Smooth muscle cell (in vitro differentiated cells): ENCODE data around the gene OR5B21. TPM values are rescaled to one million over a fixed set of nuclear protein-coding genes. Genes with fewer than 3 reads are reported as not detected.

Experiments used
- DNase-seq: peaks from one replicate; lab custom pipeline; 2025; ENCODE audit not compliant: unreplicated experiment; lab: John Stamatoyannopoulos, UW
- H2AFZ ChIP-seq: fragments of 200-600 bp; sonication (generic); 2 replicates; pipeline ENCODE4 v1.6.0; 2016; ENCODE audit warnings: antibody characterized with exemption, low read depth, mild to moderate bottlenecking
- H3F3A ChIP-seq: fragments of 200-600 bp; sonication (generic); 2 replicates; pipeline ENCODE4 v1.6.0; 2017; ENCODE audit warnings: antibody characterized with exemption, low read depth
- H3K27ac ChIP-seq: fragments of 200-600 bp; sonication (generic); 2 replicates; pipeline ENCODE4 v1.5.1; 2016; ENCODE audit warnings: low read depth, mild to moderate bottlenecking
- H3K27me3 ChIP-seq: fragments of 200-600 bp; sonication (generic); 2 replicates; pipeline ENCODE4 v1.6.1; 2016; ENCODE audit warnings: low read depth, mild to moderate bottlenecking
- H3K36me3 ChIP-seq: fragments of 200-600 bp; sonication (generic); 2 replicates; pipeline ENCODE4 v1.5.1; 2016; ENCODE audit warnings: low read depth
- H3K4me1 ChIP-seq: fragments of 200-600 bp; sonication (generic); 2 replicates; pipeline ENCODE4 v1.5.1; 2016; ENCODE audit warnings: low read depth
- H3K4me2 ChIP-seq: fragments of 200-600 bp; sonication (generic); 2 replicates; pipeline ENCODE4 v1.6.0; 2016; ENCODE audit warnings: mild to moderate bottlenecking
- H3K4me3 ChIP-seq: fragments of 200-600 bp; sonication (generic); 2 replicates; pipeline ENCODE4 v1.5.1; 2016; ENCODE audit warnings: mild to moderate bottlenecking
- H3K79me2 ChIP-seq: fragments of 200-600 bp; sonication (generic); 2 replicates; pipeline ENCODE4 v1.6.0; 2016; ENCODE audit warnings: low read depth, mild to moderate bottlenecking
- H3K9ac ChIP-seq: fragments of 200-600 bp; sonication (generic); 2 replicates; pipeline ENCODE4 v1.6.0; 2016; ENCODE audit warnings: low read depth
- H3K9me3 ChIP-seq: fragments of 200-600 bp; sonication (generic); replicated peaks from 2 replicates; pipeline ENCODE4 v1.5.1; 2016; ENCODE audit warnings: low read depth
- H4K20me1 ChIP-seq: fragments of 200-600 bp; sonication (generic); 2 replicates; pipeline ENCODE4 v1.6.0; 2016; ENCODE audit warnings: low read depth
- WGBS: methylation state at CpG from one replicate; pipeline ENCODE4 v1.1.7; 2016; ENCODE audit warnings: low lambda C conversion rate; 5-methylcytosine and 5-hydroxymethylcytosine counted together
- polyA plus RNA-seq: library from polyadenylated mRNA; unstranded; fragments of >200 nt; fragmentation: Nextera tagmentation; extraction: Ambion mirVana; gene quantifications from 2 replicates; pipeline ENCODE4 v1.2.1, GENCODE V29; 2016
- total RNA-seq: library from RNA; depleted of rRNA; stranded (reverse); fragments of >200 nt; gene quantifications from 2 replicates; pipeline ENCODE4 v1.2.3, GENCODE V29; 2014
- TF ChIP-seq, protein P1 (sequence below): fragments of 200-600 bp; sonication (generic); IDR thresholded peaks from 2 replicates; pipeline ENCODE4 v1.5.1; 2017; ENCODE audit warnings: borderline replicate concordance, mild to moderate bottlenecking, antibody characterized with exemption; ENCODE audit not compliant: insufficient read depth, poor library complexity, severe bottlenecking

Gene OR5B21
- total and polyA plus RNA-seq, 2 experiments from 2014 or later = not detected

GRCh38 chr11:58471892-58472291 is 36.0 kb downstream of the OR5B21 start:
- TF ChIP-seq, protein P1, sequence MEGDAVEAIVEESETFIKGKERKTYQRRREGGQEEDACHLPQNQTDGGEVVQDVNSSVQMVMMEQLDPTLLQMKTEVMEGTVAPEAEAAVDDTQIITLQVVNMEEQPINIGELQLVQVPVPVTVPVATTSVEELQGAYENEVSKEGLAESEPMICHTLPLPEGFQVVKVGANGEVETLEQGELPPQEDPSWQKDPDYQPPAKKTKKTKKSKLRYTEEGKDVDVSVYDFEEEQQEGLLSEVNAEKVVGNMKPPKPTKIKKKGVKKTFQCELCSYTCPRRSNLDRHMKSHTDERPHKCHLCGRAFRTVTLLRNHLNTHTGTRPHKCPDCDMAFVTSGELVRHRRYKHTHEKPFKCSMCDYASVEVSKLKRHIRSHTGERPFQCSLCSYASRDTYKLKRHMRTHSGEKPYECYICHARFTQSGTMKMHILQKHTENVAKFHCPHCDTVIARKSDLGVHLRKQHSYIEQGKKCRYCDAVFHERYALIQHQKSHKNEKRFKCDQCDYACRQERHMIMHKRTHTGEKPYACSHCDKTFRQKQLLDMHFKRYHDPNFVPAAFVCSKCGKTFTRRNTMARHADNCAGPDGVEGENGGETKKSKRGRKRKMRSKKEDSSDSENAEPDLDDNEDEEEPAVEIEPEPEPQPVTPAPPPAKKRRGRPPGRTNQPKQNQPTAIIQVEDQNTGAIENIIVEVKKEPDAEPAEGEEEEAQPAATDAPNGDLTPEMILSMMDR = no peak

DNA sequence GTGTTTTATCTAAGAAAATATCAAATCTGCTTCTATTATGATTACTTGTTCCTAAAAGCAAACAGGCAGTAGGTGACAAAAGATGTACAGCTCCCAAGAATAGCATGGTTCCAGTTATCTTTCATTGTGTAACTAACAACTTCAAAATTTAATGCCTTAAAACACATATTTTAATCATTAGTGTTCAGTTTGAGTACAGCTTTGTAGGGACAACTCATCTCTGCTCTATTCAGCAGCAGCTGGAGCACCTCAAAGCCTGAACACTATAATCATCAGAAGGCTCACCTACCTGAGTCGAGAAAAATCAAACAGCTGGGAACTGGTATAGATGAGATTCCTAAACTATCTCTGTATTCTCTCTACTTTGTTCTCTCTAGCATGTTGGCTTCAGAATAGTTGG is 41.6 kb downstream of the OR5B21 start:
- Histone ChIP-seq H3K27me3 (no peaks in the 10 kb centered on the region), H3K4me1 (no peaks in the 10 kb centered on the region), H2AFZ (no peak overlapping the region), H3K4me3 (no peak overlapping the region), H3K9me3 (no peaks in the 10 kb centered on the region), H3K36me3 (no peaks in the 10 kb centered on the region), H3K9ac (no peak overlapping the region), H3K79me2 (no peaks in the 10 kb centered on the region), H3F3A (no peaks in the 10 kb centered on the region), H3K27ac (no peak overlapping the region), H4K20me1 (no peaks in the 10 kb centered on the region), H3K4me2 (no peak overlapping the region)
- WGBS = 83% methylated on average over 1 of the region's 1 CpG
- DNase-seq = no peak
- TF ChIP-seq, protein P1 = no peak

More at GRCh38 chr11:58471892-58472291, 36.0 kb downstream of the OR5B21 start:
- H2AFZ ChIP-seq = no peak overlapping the region
- H3K4me3 ChIP-seq = no peak overlapping the region
- H3K36me3 ChIP-seq = no peaks in the 10 kb centered on the region
- no peaks in the 10 kb centered on the region for H3K79me2 ChIP-seq
- no peaks in the 10 kb centered on the region for H3F3A ChIP-seq
- peaks cover 4% of the 10 kb centered on the region for H3K9me3 ChIP-seq
- H4K20me1 ChIP-seq = no peaks in the 10 kb centered on the region
- H3K9ac ChIP-seq = no peak overlapping the region
- H3K27ac ChIP-seq = no peak overlapping the region
- H3K27me3 ChIP-seq = no peaks in the 10 kb centered on the region
- no peaks in the 10 kb centered on the region for H3K4me1 ChIP-seq
- DNase-seq = no peak
- no peak overlapping the region for H3K4me2 ChIP-seq

DNA sequence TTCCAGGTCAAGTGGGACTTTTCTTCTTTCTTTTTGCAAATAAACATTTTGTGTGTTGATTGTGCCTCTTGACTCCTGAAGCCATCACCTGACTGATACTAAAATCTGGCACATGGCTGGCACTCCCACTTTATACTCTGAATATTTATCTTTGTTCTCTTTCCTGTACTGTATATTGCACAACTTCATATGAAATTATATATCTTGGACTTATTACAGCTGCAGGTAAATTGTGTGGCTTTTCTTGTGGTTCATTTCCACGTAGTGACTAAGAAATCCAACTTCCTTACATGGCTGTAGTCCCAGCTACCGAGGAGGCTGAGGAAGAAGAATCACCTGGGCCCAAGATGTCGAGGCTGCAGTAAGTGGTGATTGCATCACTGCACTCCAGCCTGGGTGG is 42.2 kb downstream of the OR5B21 start:
- Histone ChIP-seq H3K9ac (no peak overlapping the region), H3K9me3 (no peaks in the 10 kb centered on the region), H3K27me3 (no peaks in the 10 kb centered on the region), H2AFZ (no peak overlapping the region), H3K4me3 (no peak overlapping the region), H3F3A (no peaks in the 10 kb centered on the region), H3K4me2 (no peak overlapping the region), H3K27ac (no peak overlapping the region), H3K36me3 (no peaks in the 10 kb centered on the region), H4K20me1 (no peaks in the 10 kb centered on the region), H3K4me1 (no peaks in the 10 kb centered on the region), H3K79me2 (no peaks in the 10 kb centered on the region)
- no peak for DNase-seq
- TF ChIP-seq, protein P1 = no peak
- 72% methylated on average over 3 of the region's 3 CpGs for WGBS

Other genes with a start within 250 kb of the OR5B21 start
- not detected in 2 replicates for gene OR10W1, start 239.8 kb downstream of the OR5B21 start, total RNA-seq
- gene OR10W1, start 239.8 kb downstream of the OR5B21 start, polyA plus RNA-seq = not detected in 2 replicates
- not detected in 2 replicates for gene OR5B17, start 149.0 kb downstream of the OR5B21 start, total RNA-seq
- gene OR5B17, start 149.0 kb downstream of the OR5B21 start, polyA plus RNA-seq = not detected in 2 replicates
- gene OR5B3, start 101.2 kb downstream of the OR5B21 start, total RNA-seq = not detected in 2 replicates
- gene OR5B3, start 101.2 kb downstream of the OR5B21 start, polyA plus RNA-seq = not detected in 2 replicates
- not detected in 2 replicates for gene OR5B2, start 80.0 kb downstream of the OR5B21 start, total RNA-seq
- gene OR5B2, start 80.0 kb downstream of the OR5B21 start, polyA plus RNA-seq = not detected in 2 replicates
- not detected in 2 replicates for gene OR5B12, start 65.9 kb downstream of the OR5B21 start, total RNA-seq
- not detected in 2 replicates for gene OR5B12, start 65.9 kb downstream of the OR5B21 start, polyA plus RNA-seq
- gene LPXN, start 67.8 kb upstream of the OR5B21 start, total RNA-seq = 1.9 and 2.1 TPM in 2 replicates
- 2.7 and 4.0 TPM in 2 replicates for gene LPXN, start 67.8 kb upstream of the OR5B21 start, polyA plus RNA-seq
- gene ZFP91, start 71.0 kb upstream of the OR5B21 start, total RNA-seq = 43.0 and 47.4 TPM in 2 replicates
- 14.5 and 16.9 TPM in 2 replicates for gene ZFP91, start 71.0 kb upstream of the OR5B21 start, polyA plus RNA-seq
- 2.2 and 3.9 TPM in 2 replicates for gene CNTF, start 114.6 kb upstream of the OR5B21 start, total RNA-seq
- 0.45 and 0.66 TPM in 2 replicates for gene CNTF, start 114.6 kb upstream of the OR5B21 start, polyA plus RNA-seq
- not detected in 2 replicates for gene GLYAT, start 223.8 kb upstream of the OR5B21 start, total RNA-seq
- gene GLYAT, start 223.8 kb upstream of the OR5B21 start, polyA plus RNA-seq = not detected in 2 replicates